Natural killer cell (primary cell): Measurements from ENCODE around the gene CUX1. TPM values are rescaled to one million over a fixed set of nuclear protein-coding genes. Genes with fewer than 3 reads are reported as not detected.
"Not testable (repeated sequence)": the region's sequence is repeated elsewhere in the genome, so short reads cannot be mapped to it uniquely, and the experiment has no call there.

Experiments
- ATAC-seq, 3 donors: fragments of 150-1000 bp in 2 of 3; fragments of 200-7000 bp in 1 of 3; cut with Tn5 transposase; 1 replicate in 1 of 3; 2 replicates in 2 of 3; pipeline ENCODE4 v1.10.0; 2021; ENCODE audit warnings: mild to moderate bottlenecking in 2 of 3, moderate library complexity in 2 of 3
- DNase-seq, 2 donors: peaks; one replicate each; pipeline versions ENCODE4 v3.0.0 to v3.0.0-alpha.2; 2013 to 2021; ENCODE audit warnings: mixed read lengths in 1 of 2
- H3K27ac ChIP-seq: one replicate; pipeline ENCODE4 v1.5.1; 2013; ENCODE audit warnings: mild to moderate bottlenecking, low read length
- H3K27me3 ChIP-seq: one replicate; pipeline ENCODE4 v1.6.1; 2013; ENCODE audit warnings: low read length; ENCODE audit not compliant: control insufficient read depth, insufficient read depth
- H3K36me3 ChIP-seq: one replicate; pipeline ENCODE4 v1.6.1; 2013; ENCODE audit warnings: low read length; ENCODE audit not compliant: control insufficient read depth, insufficient read depth
- H3K4me1 ChIP-seq: one replicate; pipeline ENCODE4 v1.6.1; 2013; ENCODE audit warnings: low read length; ENCODE audit not compliant: control insufficient read depth, insufficient read depth
- H3K4me3 ChIP-seq: one replicate; pipeline ENCODE4 v1.5.1; 2013; ENCODE audit warnings: low read length
- H3K9me3 ChIP-seq: one replicate; pipeline ENCODE4 v1.6.1; 2013; ENCODE audit warnings: low read length; ENCODE audit not compliant: control insufficient read depth, insufficient read depth
- H3K27ac Mint-ChIP-seq, 2 donors: one replicate each; pipeline ENCODE4 v1.8.0; 2022; ENCODE audit warnings: mild to moderate bottlenecking in 2 of 2, mixed read lengths in 2 of 2, moderate library complexity in 1 of 2
- H3K27me3 Mint-ChIP-seq, 2 donors: one replicate each; pipeline ENCODE4 v1.8.0; 2022; ENCODE audit warnings: low read depth in 2 of 2, mixed read lengths in 2 of 2
- H3K36me3 Mint-ChIP-seq: one replicate; pipeline ENCODE4 v1.8.0; 2022; ENCODE audit warnings: mixed read lengths
- H3K4me1 Mint-ChIP-seq, 2 donors: one replicate each; pipeline ENCODE4 v1.8.0; 2022; ENCODE audit warnings: mixed read lengths in 2 of 2
- H3K4me3 Mint-ChIP-seq: one replicate; pipeline ENCODE4 v1.8.0; 2022; ENCODE audit warnings: mild to moderate bottlenecking, moderate library complexity, mixed read lengths
- H3K9me3 Mint-ChIP-seq, 2 donors: one replicate each; pipeline ENCODE4 v1.8.0; 2022; ENCODE audit warnings: mixed read lengths in 2 of 2
- CTCF ChIP-seq: fragments of 200-600 bp; IDR thresholded peaks from one replicate; pipeline ENCODE4 v1.8.0; 2022; ENCODE audit warnings: antibody characterized with exemption
- WGBS: methylation state at CpG from one replicate; pipeline ENCODE4 v1.1.7; 2013; ENCODE audit warnings: missing lambda C conversion rate; ENCODE audit not compliant: insufficient coverage; 5-methylcytosine and 5-hydroxymethylcytosine counted together
- intact Hi-C: fragments of 100-400 bp; cut with micrococcal nuclease; formaldehyde crosslinking; loops from one replicate; pipeline ENCODE4 v1.14.2; 2022
- total RNA-seq, 4 donors: library from RNA; stranded (reverse); fragments of 120-200 nt in 1 of 4; gene quantifications; one replicate each; pipeline versions ENCODE4 v1.2.3 to v1.2.4, GENCODE V29; 2013 to 2022

Gene CUX1
- total RNA-seq, 3 donors from 2014 or later (not counting 1 experiment from before 2014, with no cell fraction given), result 59.8 to 77.4 (median 73.6) TPM

- intact Hi-C loops, result no loop called here
- Mint-ChIP-seq H3K4me1 (peaks cover 14 to 16% of the 10 kb centered on the region in 2 donors), H3K27me3 (no peaks in the 10 kb centered on the region), H3K9me3 (no peaks in the 10 kb centered on the region), H3K4me3 (no peak overlapping the region), H3K36me3 (no peaks in the 10 kb centered on the region), H3K27ac (no peak overlapping the region)
- Histone ChIP-seq H3K27me3 (no peaks in the 10 kb centered on the region), H3K4me3 (no peak overlapping the region), H3K36me3 (no peaks in the 10 kb centered on the region), H3K9me3 (no peaks in the 10 kb centered on the region), H3K27ac (no peak overlapping the region), H3K4me1 (no peaks in the 10 kb centered on the region)
- WGBS, result 95% methylated on average over 2 of the region's 3 CpGs
- TF ChIP-seq CTCF, result no peak
- ATAC-seq, result no peak
- no peak for DNase-seq
Observed at GRCh38 chr7:101926265-101926664, 108.8 kb downstream of the CUX1 start.

GRCh38 chr7:101927389-101927788 lies 110.0 kb downstream of the CUX1 start:
- Mint-ChIP-seq H3K27me3 (no peaks in the 10 kb centered on the region), H3K9me3 (no peaks in the 10 kb centered on the region), H3K4me3 (no peak overlapping the region), H3K36me3 (no peaks in the 10 kb centered on the region), H3K27ac (no peak overlapping the region), H3K4me1 (peaks cover 20 to 22% of the 10 kb centered on the region in 2 donors)
- Histone ChIP-seq H3K27ac (no peak overlapping the region), H3K9me3 (no peaks in the 10 kb centered on the region), H3K27me3 (no peaks in the 10 kb centered on the region), H3K36me3 (no peaks in the 10 kb centered on the region), H3K4me1 (no peaks in the 10 kb centered on the region), H3K4me3 (no peak overlapping the region)
- WGBS, result 93% methylated on average over 4 of the region's 6 CpGs
- TF ChIP-seq CTCF, result no peak
- intact Hi-C loops, result no loop called here
- DNase-seq (no peak), ATAC-seq (no peak)

GRCh38 chr7:101927802-101928201 lies 110.4 kb downstream of the CUX1 start:
- DNase-seq (no peak), ATAC-seq (no peak)
- no peak for TF ChIP-seq CTCF
- no peaks in the 10 kb centered on the region for H3K36me3 ChIP-seq
- H3K9me3 ChIP-seq, result no peaks in the 10 kb centered on the region
- H3K4me1 Mint-ChIP-seq, result peaks cover 18 to 19% of the 10 kb centered on the region in 2 donors
- H3K36me3 Mint-ChIP-seq, result no peaks in the 10 kb centered on the region
- no peaks in the 10 kb centered on the region for H3K27me3 Mint-ChIP-seq
- no peak overlapping the region for H3K4me3 ChIP-seq
- no peaks in the 10 kb centered on the region for H3K4me1 ChIP-seq
- no peak overlapping the region for H3K27ac ChIP-seq
- 63% methylated on average over 14 of the region's 16 CpGs for WGBS
- H3K27ac Mint-ChIP-seq, result no peak overlapping the region
- no peak overlapping the region for H3K4me3 Mint-ChIP-seq
- no peaks in the 10 kb centered on the region for H3K9me3 Mint-ChIP-seq
- intact Hi-C loops, result no loop called here
- no peaks in the 10 kb centered on the region for H3K27me3 ChIP-seq

GRCh38 chr7:101929256-101929655 lies 111.8 kb downstream of the CUX1 start:
- Mint-ChIP-seq H3K27me3 (no peaks in the 10 kb centered on the region), H3K27ac (no peak overlapping the region), H3K4me1 (peaks cover 6% of the 10 kb centered on the region in 2 donors), H3K36me3 (no peaks in the 10 kb centered on the region), H3K4me3 (no peak overlapping the region), H3K9me3 (no peaks in the 10 kb centered on the region)
- no peak for ATAC-seq
- H3K27ac ChIP-seq, result no peak overlapping the region
- TF ChIP-seq CTCF, result no peak
- DNase-seq, result no peak
- intact Hi-C loops, result no loop called here
- H3K9me3 ChIP-seq, result no peaks in the 10 kb centered on the region
- H3K4me1 ChIP-seq, result no peaks in the 10 kb centered on the region
- no peaks in the 10 kb centered on the region for H3K36me3 ChIP-seq
- no peaks in the 10 kb centered on the region for H3K27me3 ChIP-seq
- 91% methylated on average over 2 of the region's 4 CpGs for WGBS
- no peak overlapping the region for H3K4me3 ChIP-seq

- H3K9me3 ChIP-seq, H3K4me3 ChIP-seq, intact Hi-C loops, H3K4me1 ChIP-seq, H3K36me3 Mint-ChIP-seq, ATAC-seq, H3K27me3 Mint-ChIP-seq, H3K36me3 ChIP-seq, DNase-seq, H3K27me3 ChIP-seq, H3K9me3 Mint-ChIP-seq, H3K27ac Mint-ChIP-seq, H3K27ac ChIP-seq, H3K4me3 Mint-ChIP-seq: not testable (repeated sequence)
- H3K4me1 Mint-ChIP-seq, result peaks cover 6 to 11% of the 10 kb centered on the region in 2 donors
- 100% methylated on average over 6 of the region's 6 CpGs for WGBS
Observed at GRCh38 chr7:101929911-101930310, 112.5 kb downstream of the CUX1 start.
